Adrenal gland (tissue), 19 donors: ENCODE measurements around the gene KBTBD7. TPM values are rescaled to one million over a fixed set of nuclear protein-coding genes. Genes with fewer than 3 reads are reported as not detected.

ENCODE experiments used
- DNase-seq, 7 donors: peaks; one replicate each; pipeline ENCODE4 v3.0.0-alpha.2; 2019 to 2020
- H3K27ac ChIP-seq, 5 donors: fragments of 200-600 bp; sonication (generic) in 4 of 5; 1 replicate in 3 of 5; 2 replicates in 2 of 5; pipeline versions ENCODE4 v1.5.1 to v1.8.0; 2016 to 2020; ENCODE audit warnings: mild to moderate bottlenecking in 1 of 5
- H3K27me3 ChIP-seq: fragments of 200-600 bp; 2 replicates; pipeline ENCODE4 v1.8.0; 2021
- H3K36me3 ChIP-seq, 2 donors: fragments of 200-600 bp; replicated peaks in 1 of 2; 1 replicate in 1 of 2; 2 replicates in 1 of 2; pipeline versions ENCODE4 v1.5.1 to v1.8.0; 2018 to 2022
- H3K4me1 ChIP-seq, 2 donors: fragments of 200-600 bp; replicated peaks in 1 of 2; 1 replicate in 1 of 2; 2 replicates in 1 of 2; pipeline versions ENCODE4 v1.5.1 to v1.8.0; 2018 to 2021
- H3K4me3 ChIP-seq, 4 donors: fragments of 200-600 bp; sonication (generic) in 3 of 4; one replicate each; pipeline ENCODE4 v1.5.1; 2016 to 2018
- H3K9me3 ChIP-seq, 3 donors: fragments of 200-600 bp; sonication (generic) in 1 of 3; replicated peaks in 1 of 3; 1 replicate in 2 of 3; 2 replicates in 1 of 3; pipeline versions ENCODE4 v1.5.1 to v1.8.0; 2016 to 2021
- POLR2A ChIP-seq, 2 donors: fragments of 450-650 bp; IDR thresholded peaks; one replicate each; pipeline ENCODE4 v1.6.1; 2017; ENCODE audit warnings: antibody characterized with exemption in 2 of 2, mild to moderate bottlenecking in 2 of 2, moderate library complexity in 1 of 2
- WGBS, 4 donors: extraction: QIAGEN DNeasy Blood & Tissue Kit in 2 of 4; methylation state at CpG; one replicate each; pipeline versions ENCODE4 v1.1.5 to v1.1.7; 2013 to 2017; 5-methylcytosine and 5-hydroxymethylcytosine counted together
- intact Hi-C, 2 donors: fragments of 100-400 bp; cut with DNase I; formaldehyde crosslinking; loops; one replicate each; pipeline versions ENCODE4 v1.14.1 to v1.15.0; 2022 to 2023
- long read RNA-seq, 10 donors: library from polyadenylated mRNA in 3 of 10; unstranded in 2 of 10; stranded (forward) in 1 of 10; transcript quantifications; one replicate each; pipeline ENCODE4 v2.0.0 and lab custom pipeline, GENCODE V29; 2021 to 2026
- polyA plus RNA-seq, 3 donors: library from polyadenylated mRNA; stranded (reverse); fragments of 200-250 nt in 2 of 3; fragments of 350-450 nt in 1 of 3; fragmentation: Illumina TruSeq in 1 of 3; extraction: RNeasy Lipid Tissue Mini Kit (QIAGEN cat#74804) in 1 of 3; gene quantifications; one replicate each; pipeline ENCODE4 v1.2.3, GENCODE V29; 2013 to 2014
- total RNA-seq, 9 donors: library from RNA; depleted of rRNA in 4 of 9; stranded (reverse); fragments of >200 nt in 4 of 9; fragments of 120-200 nt in 1 of 9; fragmentation: NEBNext Ultra II Directional in 1 of 9; extraction: Animal tissue kit (Norgen Biotek cat#: 25700) in 1 of 9; gene quantifications; one replicate each; pipeline versions ENCODE4 v1.1.0 to v1.2.4, GENCODE V29; 2013 to 2023
- TF ChIP-seq, protein P1 (sequence below), 6 experiments: fragments of 450-650 bp in 4 of 6; fragments of 200-600 bp in 2 of 6; sonication (generic) in 1 of 6; IDR thresholded peaks; 1 replicate in 5 of 6; 2 replicates in 1 of 6; pipeline versions ENCODE4 v1.5.1 to v1.8.0; 2016 to 2021; ENCODE audit warnings: antibody characterized with exemption in 6 of 6, mild to moderate bottlenecking in 2 of 6, moderate library complexity in 1 of 6
- donor health status: healthy with polysubstance abuse.
- donor health status: Bipolar disorder and iron deficiency.
- donor health status: DM: yes; HTN: yes; CAD: no.
- donor health status: DM: no; HTN: no; CAD: no.
- donor health status: DM: no; HTN: no; CAD: no.
- donor health status: DM: yes; HTN: yes; CAD: no.

The KBTBD7 gene, protein sequence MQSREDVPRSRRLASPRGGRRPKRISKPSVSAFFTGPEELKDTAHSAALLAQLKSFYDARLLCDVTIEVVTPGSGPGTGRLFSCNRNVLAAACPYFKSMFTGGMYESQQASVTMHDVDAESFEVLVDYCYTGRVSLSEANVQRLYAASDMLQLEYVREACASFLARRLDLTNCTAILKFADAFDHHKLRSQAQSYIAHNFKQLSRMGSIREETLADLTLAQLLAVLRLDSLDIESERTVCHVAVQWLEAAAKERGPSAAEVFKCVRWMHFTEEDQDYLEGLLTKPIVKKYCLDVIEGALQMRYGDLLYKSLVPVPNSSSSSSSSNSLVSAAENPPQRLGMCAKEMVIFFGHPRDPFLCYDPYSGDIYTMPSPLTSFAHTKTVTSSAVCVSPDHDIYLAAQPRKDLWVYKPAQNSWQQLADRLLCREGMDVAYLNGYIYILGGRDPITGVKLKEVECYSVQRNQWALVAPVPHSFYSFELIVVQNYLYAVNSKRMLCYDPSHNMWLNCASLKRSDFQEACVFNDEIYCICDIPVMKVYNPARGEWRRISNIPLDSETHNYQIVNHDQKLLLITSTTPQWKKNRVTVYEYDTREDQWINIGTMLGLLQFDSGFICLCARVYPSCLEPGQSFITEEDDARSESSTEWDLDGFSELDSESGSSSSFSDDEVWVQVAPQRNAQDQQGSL
- total RNA-seq, result 10 to 100 TPM in 4 of 9 donors, 1 to 10 TPM in 5; 6.9 to 13.7 (median 9.9) TPM
- 1 to 10 TPM; 2.3 to 8.1 (median 2.7) TPM for polyA plus RNA-seq
- long read RNA-seq, donor 1, full-length matches to known transcripts, result 8 of 8 reads
- long read RNA-seq, donor 1, partial matches to known transcripts, result 0 of 8 reads
- long read RNA-seq, donor 1, other reads (novel, unspliced or antisense), result 0 of 8 reads
- long read RNA-seq, donor 2, full-length matches to known transcripts, result 10 of 10 reads
- long read RNA-seq, donor 2, partial matches to known transcripts, result 0 of 10 reads
- long read RNA-seq, donor 2, other reads (novel, unspliced or antisense), result 0 of 10 reads
- long read RNA-seq, donor 3, full-length matches to known transcripts, result 6 of 6 reads
- long read RNA-seq, donor 3, partial matches to known transcripts, result 0 of 6 reads
- long read RNA-seq, donor 3, other reads (novel, unspliced or antisense), result 0 of 6 reads
- long read RNA-seq, donor 4, full-length matches to known transcripts, result 9 of 9 reads
- long read RNA-seq, donor 4, partial matches to known transcripts, result 0 of 9 reads
- long read RNA-seq, donor 4, other reads (novel, unspliced or antisense), result 0 of 9 reads
- long read RNA-seq, donor 5, full-length matches to known transcripts, result 21 of 21 reads
- long read RNA-seq, donor 5, partial matches to known transcripts, result 0 of 21 reads
- long read RNA-seq, donor 5, other reads (novel, unspliced or antisense), result 0 of 21 reads
- long read RNA-seq, donor 6, full-length matches to known transcripts, result 3 of 3 reads
- long read RNA-seq, donor 6, partial matches to known transcripts, result 0 of 3 reads
- long read RNA-seq, donor 6, other reads (novel, unspliced or antisense), result 0 of 3 reads
- long read RNA-seq, donor 7, full-length matches to known transcripts, result 5 of 5 reads
- long read RNA-seq, donor 7, partial matches to known transcripts, result 0 of 5 reads
- long read RNA-seq, donor 7, other reads (novel, unspliced or antisense), result 0 of 5 reads
- long read RNA-seq, donor 8, full-length matches to known transcripts, result 11 of 11 reads
- long read RNA-seq, donor 8, partial matches to known transcripts, result 0 of 11 reads
- long read RNA-seq, donor 8, other reads (novel, unspliced or antisense), result 0 of 11 reads
- long read RNA-seq, donor 9, full-length matches to known transcripts, result 11 of 11 reads
- long read RNA-seq, donor 9, partial matches to known transcripts, result 0 of 11 reads
- long read RNA-seq, donor 9, other reads (novel, unspliced or antisense), result 0 of 11 reads
- long read RNA-seq, donor 10, full-length matches to known transcripts, result 6 of 6 reads
- long read RNA-seq, donor 10, partial matches to known transcripts, result 0 of 6 reads
- long read RNA-seq, donor 10, other reads (novel, unspliced or antisense), result 0 of 6 reads

DNA sequence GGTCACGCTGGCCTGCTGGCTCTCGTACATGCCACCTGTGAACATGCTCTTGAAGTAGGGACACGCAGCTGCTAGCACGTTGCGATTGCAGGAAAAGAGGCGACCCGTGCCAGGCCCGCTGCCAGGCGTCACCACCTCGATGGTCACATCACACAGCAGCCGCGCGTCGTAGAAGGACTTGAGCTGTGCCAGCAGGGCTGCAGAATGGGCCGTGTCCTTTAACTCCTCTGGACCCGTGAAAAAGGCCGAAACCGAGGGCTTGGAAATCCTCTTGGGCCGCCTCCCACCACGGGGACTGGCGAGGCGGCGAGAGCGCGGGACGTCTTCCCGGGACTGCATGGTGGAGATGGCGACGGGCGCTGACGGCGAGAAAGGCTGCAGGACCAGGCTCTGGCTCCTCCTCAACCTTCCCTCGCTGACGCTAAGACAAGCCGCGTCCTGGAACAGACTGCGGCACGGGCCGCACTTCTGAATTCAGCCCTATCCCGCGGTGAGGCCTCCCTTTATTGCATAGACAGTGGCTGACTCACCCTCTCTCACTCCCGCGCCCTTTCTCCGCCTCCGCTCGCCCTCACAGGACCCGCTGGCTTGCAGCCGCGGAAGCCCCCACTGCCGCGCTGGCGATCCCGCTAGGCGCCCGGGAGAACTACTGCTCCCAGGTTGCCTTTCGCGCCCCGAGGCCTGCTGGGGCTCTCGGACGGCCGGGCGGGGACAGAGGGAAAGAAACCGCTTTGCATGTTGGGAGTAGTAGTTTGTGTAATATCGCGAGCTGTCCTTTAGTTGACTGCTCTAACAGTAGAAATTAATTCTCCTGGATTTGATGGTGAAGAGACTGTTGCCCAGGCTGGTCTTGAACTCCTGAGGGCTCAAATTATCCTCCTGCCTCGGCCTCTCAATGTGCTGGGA is at the start of gene KBTBD7:
Gene KBTBD7 (minus strand): TSS at position 651 of the 906 bp plus-strand sequence. CDS start 312 bp downstream, at position 339.
- Histone ChIP-seq H3K27me3 (no peaks in the 10 kb centered on the region), H3K36me3 (no peaks in the 10 kb centered on the region), H3K4me1 (peaks cover 5 to 13% of the 10 kb centered on the region in 2 donors), H3K9me3 (no peaks in the 10 kb centered on the region), H3K27ac (peak within 1 kb of the TSS in 4 of 5 donors; percentile 16 to 88 (median 84)), H3K4me3 (peak within 1 kb of the TSS in 2 of 4 donors; percentile 57 to 91)
- WGBS, 4 donors, result 9 to 29% (median 11%) methylated on average over 24 to 66 of the region's 66 CpGs
- peak; percentile 51 to 84 for TF ChIP-seq POLR2A (IDR thresholded peaks at IDR 0.05)
- TF ChIP-seq, protein P1, sequence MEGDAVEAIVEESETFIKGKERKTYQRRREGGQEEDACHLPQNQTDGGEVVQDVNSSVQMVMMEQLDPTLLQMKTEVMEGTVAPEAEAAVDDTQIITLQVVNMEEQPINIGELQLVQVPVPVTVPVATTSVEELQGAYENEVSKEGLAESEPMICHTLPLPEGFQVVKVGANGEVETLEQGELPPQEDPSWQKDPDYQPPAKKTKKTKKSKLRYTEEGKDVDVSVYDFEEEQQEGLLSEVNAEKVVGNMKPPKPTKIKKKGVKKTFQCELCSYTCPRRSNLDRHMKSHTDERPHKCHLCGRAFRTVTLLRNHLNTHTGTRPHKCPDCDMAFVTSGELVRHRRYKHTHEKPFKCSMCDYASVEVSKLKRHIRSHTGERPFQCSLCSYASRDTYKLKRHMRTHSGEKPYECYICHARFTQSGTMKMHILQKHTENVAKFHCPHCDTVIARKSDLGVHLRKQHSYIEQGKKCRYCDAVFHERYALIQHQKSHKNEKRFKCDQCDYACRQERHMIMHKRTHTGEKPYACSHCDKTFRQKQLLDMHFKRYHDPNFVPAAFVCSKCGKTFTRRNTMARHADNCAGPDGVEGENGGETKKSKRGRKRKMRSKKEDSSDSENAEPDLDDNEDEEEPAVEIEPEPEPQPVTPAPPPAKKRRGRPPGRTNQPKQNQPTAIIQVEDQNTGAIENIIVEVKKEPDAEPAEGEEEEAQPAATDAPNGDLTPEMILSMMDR (IDR thresholded peaks at IDR 0.05), result no peak
- DNase-seq, result peak; percentile 92 to 96 (median 95)
- intact Hi-C loops, result loop anchor here (5.0 to 10.0 kb wide), 2 partner anchors 59 to 67 kb away; partner anchors contain the start of gene KBTBD6 (in 1 of the 2)

DNA sequence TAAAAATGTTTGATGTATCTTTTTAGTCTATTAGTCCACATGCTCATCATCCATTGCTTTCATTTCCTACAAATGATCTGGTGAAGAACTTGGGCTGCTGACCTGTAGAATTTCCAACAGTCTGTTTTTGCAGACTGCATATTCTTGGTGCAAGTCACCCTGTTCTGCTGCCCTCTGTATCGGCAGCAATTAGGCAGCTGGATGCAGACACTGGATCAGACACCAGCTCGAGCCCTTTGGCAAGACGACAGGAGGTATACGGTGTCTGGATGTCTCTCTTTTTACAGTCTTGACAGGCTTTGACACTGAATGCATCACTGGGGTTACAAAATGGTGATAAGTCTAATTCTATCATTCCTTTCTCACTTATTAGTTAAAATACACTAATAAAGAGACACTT is 47.3 kb upstream of the KBTBD7 start:
- no peaks in the 10 kb centered on the region for H3K9me3 ChIP-seq
- H3K4me1 ChIP-seq, result no peaks in the 10 kb centered on the region
- H3K4me3 ChIP-seq, result no peak overlapping the region
- no peak for TF ChIP-seq POLR2A (IDR thresholded peaks at IDR 0.05)
- TF ChIP-seq, protein P1 (IDR thresholded peaks at IDR 0.05), result no peak
- H3K27ac ChIP-seq, result no peak overlapping the region
- no peak for DNase-seq
- intact Hi-C loops, result no loop called here
- no peaks in the 10 kb centered on the region for H3K27me3 ChIP-seq
- 84 to 98% (median 92%) methylated on average over 4 of the region's 4 CpGs for WGBS, 4 donors
- no peaks in the 10 kb centered on the region for H3K36me3 ChIP-seq

DNA sequence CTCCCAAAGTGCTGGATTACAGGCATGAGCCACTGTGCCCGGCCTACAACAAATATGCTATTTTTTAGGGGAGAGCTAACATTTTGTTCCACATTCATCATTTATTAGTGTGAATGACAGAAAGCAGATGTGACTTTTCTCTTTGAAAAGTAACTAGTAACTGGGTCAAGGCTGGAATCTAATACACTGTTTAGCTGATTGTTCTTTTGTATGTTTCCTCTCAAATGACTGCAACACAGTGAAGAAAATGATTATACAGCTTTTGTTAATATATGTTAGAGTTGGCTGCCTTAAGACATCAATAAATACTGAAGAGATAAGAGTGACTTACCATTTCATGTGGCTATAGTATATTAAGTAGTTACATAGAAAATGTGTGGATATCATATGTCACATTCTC is 42.0 kb upstream of the KBTBD7 start:
- intact Hi-C loops, result loop anchor here in 1 of 2 donors (10.0 kb wide), 1 partner anchor 162 kb away; no protein-coding TSS in a partner anchor
- H3K36me3 ChIP-seq, result no peaks in the 10 kb centered on the region
- peak overlapping the region; percentile 6 to 52 (median 24) for H3K27ac ChIP-seq
- H3K27me3 ChIP-seq, result no peaks in the 10 kb centered on the region
- H3K4me1 ChIP-seq, result peaks cover 0 to 3% of the 10 kb centered on the region in 2 donors
- no peaks in the 10 kb centered on the region for H3K9me3 ChIP-seq
- no peak for TF ChIP-seq POLR2A (IDR thresholded peaks at IDR 0.05)
- TF ChIP-seq, protein P1 (IDR thresholded peaks at IDR 0.05), result no peak
- WGBS, 4 donors, result 33 to 67% (median 44%) methylated on average over 1 of the region's 1 CpG
- DNase-seq, result no peak
- no peak overlapping the region for H3K4me3 ChIP-seq
